H1 (cell line): Measurements from ENCODE around the gene PLVAP. TPM values are rescaled to one million over a fixed set of nuclear protein-coding genes. Genes with fewer than 3 reads are reported as not detected.

Experiments
- CBX5 ChIP-seq: fragments of 300-800, 300-1000 bp; sonication (generic); IDR thresholded peaks from 2 replicates; pipeline ENCODE4 v1.7.1; 2016; ENCODE audit warnings: antibody characterized with exemption, low read length, low read depth
- CTBP2 ChIP-seq: IDR thresholded peaks from 2 replicates; pipeline ENCODE4 v1.7.0; 2011; ENCODE audit warnings: borderline replicate concordance, mild to moderate bottlenecking, moderate library complexity, mixed read lengths, low read length; ENCODE audit not compliant: insufficient read depth, insufficient read length
- EGR1 ChIP-seq: IDR thresholded peaks from 2 replicates; pipeline ENCODE4 v1.6.1; 2011; ENCODE audit warnings: low read depth, low read length, borderline replicate concordance
- MAX ChIP-seq: IDR thresholded peaks from 2 replicates; pipeline ENCODE4 v1.6.1; 2012; ENCODE audit warnings: inconsistent platforms
- SP1 ChIP-seq: IDR thresholded peaks from 2 replicates; pipeline ENCODE4 v1.6.1; 2011; ENCODE audit warnings: low read depth, low read length
- SUZ12 ChIP-seq: fragments of 200-600 bp; sonication (generic); IDR thresholded peaks from 2 replicates; pipeline ENCODE4 v1.6.1; 2012; ENCODE audit warnings: mild to moderate bottlenecking, inconsistent platforms, low read length, moderate library complexity, mixed read lengths
- ZNF274 ChIP-seq: IDR thresholded peaks from 2 replicates; pipeline ENCODE4 v1.7.0; 2012; ENCODE audit warnings: low read length, borderline replicate concordance; ENCODE audit errors: extremely low read depth
- polyA plus RNA-seq, 7 experiments: library from polyadenylated mRNA; depleted of rRNA in 3 of 7; stranded (reverse) in 5 of 7; unstranded in 2 of 7; fragments of >200 nt in 5 of 7; fragments of 200-250 nt in 2 of 7; gene quantifications; 1 replicate in 5 of 7; 2 replicates in 1 of 7; 4 replicates in 1 of 7; pipeline versions ENCODE4 v1.2.1 to v1.2.3, GENCODE V29; 2011 to 2013; ENCODE audit warnings: missing spikeins in 2 of 7, mixed read lengths in 2 of 7
- total RNA-seq: library from RNA; stranded (reverse); fragmentation: NEBNext Ultra II Directional; extraction: Animal tissue kit (Norgen Biotek cat#: 25700); gene quantifications from 2 replicates; pipeline ENCODE4 v1.2.1, GENCODE V29; 2021

The PLVAP gene
- total and polyA plus RNA-seq, 2 of the 8 experiments (the other 6 are each of a cell fraction or from before 2014, with no cell fraction given): 0.32 TPM; not detected in 1

GRCh38 chr19:17324357-17325114 is 52.6 kb downstream of the PLVAP start (continued):
- no peak for TF ChIP-seq EGR1
- no peak for TF ChIP-seq SP1
- TF ChIP-seq SUZ12: no peak
- TF ChIP-seq CTBP2: no peak
- TF ChIP-seq ZNF274: no peak
- no peak for TF ChIP-seq MAX
- no peak for TF ChIP-seq CBX5
